ENCODE data around the gene MACROD2. TPM values are rescaled to one million over a fixed set of nuclear protein-coding genes. Genes with fewer than 3 reads are reported as not detected.
"Not testable (repeated sequence)": the region's sequence is repeated elsewhere in the genome, so short reads cannot be mapped to it uniquely, and the experiment has no call there.

Gene MACROD2
- total RNA-seq, 5 donors from 2014 or later (not counting 1 experiment from before 2014, with no cell fraction given) = 0.23 to 1.3 (median 0.51) TPM; not detected in 2

DNA sequence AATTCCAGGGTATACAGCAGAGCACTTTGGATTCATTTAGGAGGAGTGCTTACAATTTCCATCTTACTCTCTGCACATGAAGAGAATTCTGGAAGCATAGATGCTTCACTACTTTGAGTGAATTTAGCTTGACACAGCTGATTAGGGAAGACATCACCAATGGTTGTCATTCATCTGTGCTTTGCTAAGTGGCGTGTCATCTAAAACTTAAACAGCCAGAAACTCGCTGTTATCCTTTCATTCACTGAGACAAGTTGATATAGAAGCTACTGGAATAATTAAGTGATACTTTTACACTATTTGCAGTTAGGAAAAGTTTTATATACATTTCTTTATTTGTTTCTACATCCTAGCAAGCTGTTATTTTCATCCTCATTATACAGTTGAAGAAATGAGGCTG, 977.4 kb downstream of the MACROD2 start:
- Mint-ChIP-seq H3K27me3 (no peaks in the 10 kb centered on the region), H3K4me3 (no peak overlapping the region), H3K36me3 (no peaks in the 10 kb centered on the region), H3K4me1 (no peaks in the 10 kb centered on the region), H3K27ac (no peak overlapping the region), H3K9me3 (peaks cover 2 to 12% (median 8%) of the 10 kb centered on the region in 3 donors)
- DNase-seq = no peak
- Histone ChIP-seq H3K27me3 (replicated peaks in 1 of 2; ENCODE audit: control insufficient read depth in 2 of 2, extremely low read depth in 1 of 2, insufficient read depth in 2 of 2, low read length in 1 of 2) (no peaks in the 10 kb centered on the region), H3K9me3 (no peaks in the 10 kb centered on the region), H3K27ac (ENCODE audit: low read length) (no peak overlapping the region), H3K4me3 (ENCODE audit: control insufficient read depth in 1 of 2, extremely low read depth in 1 of 2, low read length in 1 of 2) (no peak overlapping the region), H3K36me3 (ENCODE audit: control insufficient read depth in 2 of 2, extremely low read depth in 1 of 2, insufficient read depth in 1 of 2, low read length in 1 of 2) (no peaks in the 10 kb centered on the region), H3K4me1 (ENCODE audit: control insufficient read depth in 1 of 2, extremely low read depth in 1 of 2, insufficient read depth in 2 of 2, low read length in 2 of 2) (no peaks in the 10 kb centered on the region)
- ChIA-PET POLR2A (no interaction called here), CTCF (no interaction called here)
- no peak for ATAC-seq (replicated peaks in 1 of 4)
- WGBS (ENCODE audit: insufficient coverage) = no CpG with 5 or more reads among the region's 2 CpGs

DNA sequence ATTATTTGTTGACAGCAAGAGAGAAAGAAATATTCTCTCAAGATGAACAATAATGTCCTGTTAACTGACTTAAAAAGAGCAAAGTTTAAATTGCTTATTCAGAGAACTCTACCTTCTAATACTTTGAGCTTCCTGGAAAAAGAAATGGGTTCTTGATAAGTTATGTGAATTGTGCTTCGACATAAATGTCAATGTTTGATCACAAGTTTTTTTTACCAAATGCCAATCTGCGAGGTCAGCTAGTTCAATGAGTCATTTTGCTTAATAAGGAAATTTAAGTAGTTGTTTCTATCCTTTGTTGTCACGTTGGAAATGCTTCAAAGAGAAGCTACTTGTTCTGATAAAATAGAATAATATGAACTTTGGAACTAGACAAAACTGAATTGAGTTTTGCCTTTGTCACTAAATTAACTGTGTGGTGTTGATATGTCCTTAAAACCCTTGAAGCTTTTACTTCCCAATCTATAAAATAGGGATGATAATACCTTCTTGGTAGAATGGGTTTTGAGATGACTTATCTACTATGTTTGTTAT, 984.2 kb downstream of the MACROD2 start:
- no peaks in the 10 kb centered on the region for H3K36me3 Mint-ChIP-seq
- H3K27ac Mint-ChIP-seq = no peak overlapping the region
- ChIA-PET CTCF (interaction anchor here in 1 of 2 donors (0.5 kb wide), 1 partner anchor 11 kb away, joined by 3 read pairs; no protein-coding TSS in a partner anchor), POLR2A (no interaction called here)
- H3K4me1 ChIP-seq (ENCODE audit: control insufficient read depth in 1 of 2, extremely low read depth in 1 of 2, insufficient read depth in 2 of 2, low read length in 2 of 2) = no peaks in the 10 kb centered on the region
- peaks cover 25 to 36% (median 26%) of the 10 kb centered on the region in 3 donors for H3K9me3 Mint-ChIP-seq
- H3K4me3 Mint-ChIP-seq = no peak overlapping the region
- H3K9me3 ChIP-seq = no peaks in the 10 kb centered on the region
- H3K27me3 Mint-ChIP-seq = no peaks in the 10 kb centered on the region
- H3K27ac ChIP-seq (ENCODE audit: low read length) = no peak overlapping the region
- ATAC-seq (replicated peaks in 1 of 4) (no peak), DNase-seq (no peak)
- H3K4me1 Mint-ChIP-seq = no peaks in the 10 kb centered on the region
- no peaks in the 10 kb centered on the region for H3K27me3 ChIP-seq (replicated peaks in 1 of 2; ENCODE audit: control insufficient read depth in 2 of 2, extremely low read depth in 1 of 2, insufficient read depth in 2 of 2, low read length in 1 of 2)
- H3K36me3 ChIP-seq (ENCODE audit: control insufficient read depth in 2 of 2, extremely low read depth in 1 of 2, insufficient read depth in 1 of 2, low read length in 1 of 2) = no peaks in the 10 kb centered on the region
- 83% methylated on average over 1 of the region's 3 CpGs for WGBS (ENCODE audit: insufficient coverage)
- H3K4me3 ChIP-seq (ENCODE audit: control insufficient read depth in 1 of 2, extremely low read depth in 1 of 2, low read length in 1 of 2) = no peak overlapping the region

GRCh38 chr20:14981486-14981885, 986.2 kb downstream of the MACROD2 start:
- POLR2A ChIA-PET; ATAC-seq (replicated peaks in 1 of 4); H3K36me3 Mint-ChIP-seq; H3K9me3 ChIP-seq; H3K4me1 Mint-ChIP-seq; H3K4me3 Mint-ChIP-seq; H3K27me3 ChIP-seq (replicated peaks in 1 of 2; ENCODE audit: control insufficient read depth in 2 of 2, extremely low read depth in 1 of 2, insufficient read depth in 2 of 2, low read length in 1 of 2); H3K27me3 Mint-ChIP-seq; H3K4me3 ChIP-seq (ENCODE audit: control insufficient read depth in 1 of 2, extremely low read depth in 1 of 2, low read length in 1 of 2); DNase-seq; H3K27ac ChIP-seq (ENCODE audit: low read length); H3K27ac Mint-ChIP-seq; H3K36me3 ChIP-seq (ENCODE audit: control insufficient read depth in 2 of 2, extremely low read depth in 1 of 2, insufficient read depth in 1 of 2, low read length in 1 of 2); H3K4me1 ChIP-seq (ENCODE audit: control insufficient read depth in 1 of 2, extremely low read depth in 1 of 2, insufficient read depth in 2 of 2, low read length in 2 of 2): not testable (repeated sequence)
- WGBS (ENCODE audit: insufficient coverage) = 100% methylated on average over 1 of the region's 3 CpGs
- peaks cover 23 to 41% (median 25%) of the 10 kb centered on the region in 3 donors for H3K9me3 Mint-ChIP-seq
- CTCF ChIA-PET = interaction anchor here in 1 of 2 donors (0.7 kb wide), 1 partner anchor 283 kb away, joined by 3 read pairs; no protein-coding TSS in a partner anchor

DNA sequence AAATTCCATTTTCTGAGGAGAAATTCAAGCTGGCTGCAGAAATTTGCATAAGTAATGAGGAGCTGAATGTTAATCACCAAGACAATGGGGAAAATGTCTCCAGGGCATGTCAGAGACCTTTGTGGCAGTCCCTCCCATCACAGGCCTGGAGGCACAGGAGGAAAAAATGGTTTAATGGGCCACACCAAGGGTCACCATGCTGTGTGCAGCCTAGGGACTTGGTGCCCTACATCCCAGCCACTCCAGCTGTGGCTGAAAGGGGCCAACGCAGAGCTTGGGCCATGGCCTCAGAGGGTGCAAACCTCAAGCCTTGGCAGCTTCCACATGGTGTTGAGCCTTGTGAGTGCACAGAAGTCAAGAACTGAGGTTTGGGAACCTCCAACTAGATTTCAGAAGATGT, 987.0 kb downstream of the MACROD2 start:
- DNase-seq; H3K4me1 ChIP-seq (ENCODE audit: control insufficient read depth in 1 of 2, extremely low read depth in 1 of 2, insufficient read depth in 2 of 2, low read length in 2 of 2); H3K27me3 ChIP-seq (replicated peaks in 1 of 2; ENCODE audit: control insufficient read depth in 2 of 2, extremely low read depth in 1 of 2, insufficient read depth in 2 of 2, low read length in 1 of 2); CTCF ChIA-PET; POLR2A ChIA-PET; H3K4me3 ChIP-seq (ENCODE audit: control insufficient read depth in 1 of 2, extremely low read depth in 1 of 2, low read length in 1 of 2); H3K36me3 Mint-ChIP-seq; H3K27me3 Mint-ChIP-seq; H3K27ac Mint-ChIP-seq; H3K9me3 ChIP-seq; H3K4me3 Mint-ChIP-seq; H3K27ac ChIP-seq (ENCODE audit: low read length); H3K4me1 Mint-ChIP-seq; ATAC-seq (replicated peaks in 1 of 4); H3K36me3 ChIP-seq (ENCODE audit: control insufficient read depth in 2 of 2, extremely low read depth in 1 of 2, insufficient read depth in 1 of 2, low read length in 1 of 2): not testable (repeated sequence)
- H3K9me3 Mint-ChIP-seq = peaks cover 23 to 42% (median 26%) of the 10 kb centered on the region in 3 donors
- WGBS (ENCODE audit: insufficient coverage) = 80% methylated on average over 1 of the region's 1 CpG

- no peaks in the 10 kb centered on the region for H3K4me1 Mint-ChIP-seq
- no peak for DNase-seq
- H3K9me3 Mint-ChIP-seq = peaks cover 26 to 42% (median 27%) of the 10 kb centered on the region in 3 donors
- Histone ChIP-seq H3K9me3 (no peaks in the 10 kb centered on the region), H3K36me3 (ENCODE audit: control insufficient read depth in 2 of 2, extremely low read depth in 1 of 2, insufficient read depth in 1 of 2, low read length in 1 of 2) (no peaks in the 10 kb centered on the region), H3K27me3 (replicated peaks in 1 of 2; ENCODE audit: control insufficient read depth in 2 of 2, extremely low read depth in 1 of 2, insufficient read depth in 2 of 2, low read length in 1 of 2) (no peaks in the 10 kb centered on the region), H3K4me3 (ENCODE audit: control insufficient read depth in 1 of 2, extremely low read depth in 1 of 2, low read length in 1 of 2) (no peak overlapping the region), H3K4me1 (ENCODE audit: control insufficient read depth in 1 of 2, extremely low read depth in 1 of 2, insufficient read depth in 2 of 2, low read length in 2 of 2) (no peaks in the 10 kb centered on the region), H3K27ac (ENCODE audit: low read length) (no peak overlapping the region)
- no peak overlapping the region for H3K27ac Mint-ChIP-seq
- ATAC-seq (replicated peaks in 1 of 4) = no peak
- H3K4me3 Mint-ChIP-seq = no peak overlapping the region
- POLR2A ChIA-PET = no interaction called here
- H3K27me3 Mint-ChIP-seq = no peaks in the 10 kb centered on the region
- H3K36me3 Mint-ChIP-seq = no peaks in the 10 kb centered on the region
- CTCF ChIA-PET = no interaction called here
- WGBS (ENCODE audit: insufficient coverage) = no CpG with 5 or more reads among the region's 3 CpGs
Observed at GRCh38 chr20:14984305-14984704, 989.0 kb downstream of the MACROD2 start.

DNA sequence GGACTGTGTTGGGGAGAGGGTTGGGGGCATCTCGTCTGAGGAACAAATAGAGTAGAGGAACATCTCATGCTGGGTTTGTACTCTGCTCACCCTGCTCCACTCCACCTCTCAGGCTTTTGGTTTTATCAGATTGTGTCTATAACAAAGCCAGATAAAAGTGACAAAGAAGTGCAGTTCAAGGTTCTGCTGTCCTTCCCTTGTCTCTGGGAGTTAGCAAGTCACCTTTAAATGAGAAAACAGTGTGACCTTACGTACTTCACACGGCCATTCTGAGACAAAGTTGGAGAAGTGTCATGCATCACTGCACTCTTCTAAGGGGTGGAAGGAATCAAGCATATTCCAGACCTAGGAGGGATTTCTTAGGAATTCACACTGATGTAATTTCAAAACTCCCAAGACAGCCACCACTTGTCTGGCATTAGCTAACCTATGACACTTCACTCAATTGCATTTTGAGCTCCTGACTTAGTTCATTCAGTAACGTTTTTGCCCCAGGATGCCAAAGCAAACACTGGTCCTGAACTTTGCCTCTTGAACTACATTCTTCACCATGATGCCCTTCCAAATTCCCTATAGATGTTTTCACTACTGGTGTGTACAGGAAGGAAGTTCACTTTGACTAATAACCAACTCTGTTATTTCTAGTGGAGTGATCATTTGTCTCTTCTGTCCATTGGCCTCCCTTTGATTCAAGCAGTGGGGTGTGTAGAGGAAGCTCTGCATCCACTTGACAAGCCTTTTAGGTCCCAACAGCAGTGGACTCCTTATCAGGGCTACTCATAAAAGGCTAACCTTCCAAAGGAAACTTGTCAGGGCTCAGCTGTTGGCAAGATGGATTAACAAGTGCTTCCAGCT, 989.7 kb downstream of the MACROD2 start:
- POLR2A ChIA-PET = no interaction called here
- H3K9me3 Mint-ChIP-seq = peaks cover 26 to 45% (median 27%) of the 10 kb centered on the region in 3 donors
- no peak for ATAC-seq (replicated peaks in 1 of 4)

More for the DNA sequence above, 989.7 kb downstream of the MACROD2 start:
- Mint-ChIP-seq H3K4me1 (no peaks in the 10 kb centered on the region), H3K27me3 (no peaks in the 10 kb centered on the region), H3K36me3 (no peaks in the 10 kb centered on the region), H3K4me3 (no peak overlapping the region), H3K27ac (no peak overlapping the region)
- no peaks in the 10 kb centered on the region for H3K4me1 ChIP-seq (ENCODE audit: control insufficient read depth in 1 of 2, extremely low read depth in 1 of 2, insufficient read depth in 2 of 2, low read length in 2 of 2)
- H3K27ac ChIP-seq (ENCODE audit: low read length) = no peak overlapping the region
- no peaks in the 10 kb centered on the region for H3K9me3 ChIP-seq
- CTCF ChIA-PET = no interaction called here
- DNase-seq = no peak
- no peaks in the 10 kb centered on the region for H3K36me3 ChIP-seq (ENCODE audit: control insufficient read depth in 2 of 2, extremely low read depth in 1 of 2, insufficient read depth in 1 of 2, low read length in 1 of 2)
- H3K27me3 ChIP-seq (replicated peaks in 1 of 2; ENCODE audit: control insufficient read depth in 2 of 2, extremely low read depth in 1 of 2, insufficient read depth in 2 of 2, low read length in 1 of 2) = no peaks in the 10 kb centered on the region
- H3K4me3 ChIP-seq (ENCODE audit: control insufficient read depth in 1 of 2, extremely low read depth in 1 of 2, low read length in 1 of 2) = no peak overlapping the region
- 67% methylated on average over 1 of the region's 4 CpGs for WGBS (ENCODE audit: insufficient coverage)

Measured in T-cell (primary cell).